ENCODE measurements around the gene MACROD2.

The MACROD2 gene

DNA sequence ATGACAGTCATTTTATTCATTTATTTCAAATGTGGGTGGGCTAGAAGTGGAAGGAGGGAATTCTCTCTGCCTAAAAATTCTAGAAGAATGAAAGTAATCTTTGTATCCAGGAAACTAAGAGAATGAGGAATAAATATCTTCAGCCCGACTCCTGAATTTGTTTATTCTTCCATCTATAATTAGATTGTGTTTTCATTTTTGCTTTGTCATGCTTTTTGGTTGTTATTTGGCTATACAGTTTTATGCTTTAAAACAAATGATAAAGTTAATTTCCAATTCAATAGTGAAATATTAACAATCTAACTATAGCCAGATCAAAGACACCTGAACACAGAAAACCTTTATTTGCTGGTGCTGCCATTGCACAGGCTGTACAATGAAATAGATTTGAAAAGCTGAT lies 2056.7 kb downstream of the MACROD2 start:
- DNase-seq (ENCODE audit: low read depth, low spot score): no peak
- no peak overlapping the region for H3K4me3 ChIP-seq (ENCODE audit: low read depth, low read length)
- ChIA-PET CTCF (no interaction called here), POLR2A (no interaction called here)
- TF ChIP-seq CTCF (IDR thresholded peaks at IDR 0.05; ENCODE audit: insufficient read depth, low read length, missing control alignments): no peak

GRCh38 chr20:16052456-16052855 lies 2057.1 kb downstream of the MACROD2 start:
- POLR2A ChIA-PET: no interaction called here
- H3K4me3 ChIP-seq (ENCODE audit: low read depth, low read length): no peak overlapping the region
- no peak for TF ChIP-seq CTCF (IDR thresholded peaks at IDR 0.05; ENCODE audit: insufficient read depth, low read length, missing control alignments)
- CTCF ChIA-PET: no interaction called here
- DNase-seq (ENCODE audit: low read depth, low spot score): no peak

- H3K4me3 ChIP-seq (ENCODE audit: low read depth, low read length): no peak overlapping the region
- no peak for DNase-seq (ENCODE audit: low read depth, low spot score)
- no peak for TF ChIP-seq CTCF (IDR thresholded peaks at IDR 0.05; ENCODE audit: insufficient read depth, low read length, missing control alignments)
- POLR2A ChIA-PET: no interaction called here
- CTCF ChIA-PET: no interaction called here
Measured at GRCh38 chr20:16054985-16055384, 2059.7 kb downstream of the MACROD2 start.

GRCh38 chr20:16057651-16058050 lies 2062.3 kb downstream of the MACROD2 start:
- no peak for TF ChIP-seq CTCF (IDR thresholded peaks at IDR 0.05; ENCODE audit: insufficient read depth, low read length, missing control alignments)
- H3K4me3 ChIP-seq (ENCODE audit: low read depth, low read length): no peak overlapping the region
- DNase-seq (ENCODE audit: low read depth, low spot score): no peak
- ChIA-PET CTCF (no interaction called here), POLR2A (no interaction called here)

GRCh38 chr20:16058268-16058667 lies 2063.0 kb downstream of the MACROD2 start:
- POLR2A ChIA-PET: no interaction called here
- no peak overlapping the region for H3K4me3 ChIP-seq (ENCODE audit: low read depth, low read length)
- DNase-seq (ENCODE audit: low read depth, low spot score): no peak
- CTCF ChIA-PET: no interaction called here
- no peak for TF ChIP-seq CTCF (IDR thresholded peaks at IDR 0.05; ENCODE audit: insufficient read depth, low read length, missing control alignments)

DNA sequence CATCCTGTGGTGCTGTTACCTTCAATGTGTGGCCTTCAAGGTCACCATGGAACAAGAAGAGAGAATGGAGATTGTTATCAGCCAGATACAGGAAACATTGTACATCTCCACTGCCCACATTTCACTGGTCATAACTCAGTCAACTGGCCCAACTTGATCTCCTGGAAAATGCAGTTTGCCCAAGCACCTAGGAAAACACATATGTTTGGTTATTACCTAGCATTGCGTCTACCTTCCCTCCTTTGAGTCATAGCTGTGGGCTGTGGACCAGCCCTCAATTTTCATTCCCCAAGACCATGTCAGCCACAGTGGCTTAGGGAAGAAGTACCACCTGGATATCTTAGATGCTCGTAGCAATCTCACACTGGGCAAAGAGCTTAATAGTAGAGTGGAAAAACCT lies 2064.5 kb downstream of the MACROD2 start:
- ChIA-PET CTCF (no interaction called here), POLR2A (no interaction called here)
- DNase-seq (ENCODE audit: low read depth, low spot score): no peak
- no peak for TF ChIP-seq CTCF (IDR thresholded peaks at IDR 0.05; ENCODE audit: insufficient read depth, low read length, missing control alignments)
- H3K4me3 ChIP-seq (ENCODE audit: low read depth, low read length): no peak overlapping the region
